ENCODE results near the gene AP4S1. TPM values are rescaled to one million over a fixed set of nuclear protein-coding genes. Genes with fewer than 3 reads are reported as not detected.

AP4S1 gene
- total and polyA plus RNA-seq, 2 donors = 9.9 to 13.0 TPM

DNA sequence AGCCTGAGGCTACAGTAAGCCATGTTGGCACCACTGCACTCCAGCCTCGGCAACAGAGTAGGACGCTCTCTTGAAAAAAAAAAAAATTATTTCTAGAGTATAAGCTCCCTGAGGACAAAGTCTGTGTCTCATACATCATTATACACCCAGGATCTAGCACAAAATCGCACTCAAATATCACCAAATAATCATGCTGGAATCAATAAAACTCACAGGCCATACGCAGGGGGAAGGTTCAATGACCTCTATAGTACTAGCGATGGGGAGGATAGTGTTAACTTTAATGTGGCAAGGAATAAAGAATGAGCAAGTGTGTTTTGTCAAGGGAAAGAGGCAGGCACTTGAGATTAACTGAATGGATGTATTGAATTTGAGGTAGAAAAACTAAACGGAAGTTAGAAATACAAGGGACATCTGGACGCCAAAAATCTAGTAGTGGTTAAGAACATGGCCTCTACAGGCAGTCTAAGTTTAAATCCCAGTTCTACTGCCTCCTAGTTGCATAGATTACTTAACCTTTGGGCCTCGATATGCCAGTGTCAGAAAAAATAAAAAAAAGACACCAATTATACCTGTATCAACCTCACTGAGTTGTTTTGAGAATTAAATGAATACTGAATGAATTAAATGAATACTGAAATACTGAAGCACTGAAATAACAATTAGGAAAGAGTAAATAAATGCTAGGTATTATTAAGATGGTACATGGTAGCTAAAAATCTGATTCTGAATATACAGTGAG is 4.4 kb upstream of the AP4S1 start:
- no peak for DNase-seq (ENCODE audit: low read depth in 6 of 9, low spot score in 9 of 9)
- no peaks in the 10 kb centered on the region for H3K9me3 ChIP-seq (ENCODE audit: control insufficient read depth in 2 of 2, insufficient read depth in 1 of 2, low read length in 1 of 2)
- no peak overlapping the region for H3K27ac ChIP-seq (ENCODE audit: low read depth in 1 of 2, low read length in 1 of 2)
- H3K4me3 ChIP-seq (ENCODE audit: low read length in 2 of 2) = no peak overlapping the region
- H3K4me1 ChIP-seq (ENCODE audit: control insufficient read depth in 2 of 2, insufficient read depth in 2 of 2, low read length in 2 of 2) = peaks cover 0 to 4% of the 10 kb centered on the region in 2 donors
- no peaks in the 10 kb centered on the region for H3K27me3 ChIP-seq (ENCODE audit: control insufficient read depth in 2 of 2, insufficient read depth in 1 of 2, low read length in 1 of 2)
- H3K36me3 ChIP-seq (ENCODE audit: control insufficient read depth in 2 of 2, insufficient read depth in 2 of 2, low read length in 1 of 2) = peaks cover 3 to 4% of the 10 kb centered on the region in 2 donors
- WGBS = 99% methylated on average over 8 of the region's 8 CpGs

DNA sequence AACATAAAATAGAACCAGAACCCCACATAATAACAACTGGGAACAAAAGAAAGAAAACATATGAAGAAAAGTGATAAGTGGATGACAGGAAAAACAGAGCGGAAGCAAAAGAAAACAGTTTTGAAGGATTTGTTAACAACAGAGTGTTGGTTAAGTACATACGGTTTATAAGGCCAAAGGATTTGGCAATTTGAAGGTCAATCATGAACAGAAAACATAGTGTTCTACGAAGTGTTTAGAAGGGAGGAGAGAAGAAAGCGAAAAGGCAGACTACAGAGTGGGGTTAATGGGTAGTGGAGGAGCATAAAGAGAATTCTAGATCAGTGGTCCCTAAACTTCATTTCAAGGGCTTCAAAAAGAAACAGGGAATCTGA is 3.9 kb upstream of the AP4S1 start:
- no peak overlapping the region for H3K27ac ChIP-seq (ENCODE audit: low read depth in 1 of 2, low read length in 1 of 2)
- H3K27me3 ChIP-seq (ENCODE audit: control insufficient read depth in 2 of 2, insufficient read depth in 1 of 2, low read length in 1 of 2) = no peaks in the 10 kb centered on the region
- H3K36me3 ChIP-seq (ENCODE audit: control insufficient read depth in 2 of 2, insufficient read depth in 2 of 2, low read length in 1 of 2) = peaks cover 3 to 4% of the 10 kb centered on the region in 2 donors
- no peak overlapping the region for H3K4me3 ChIP-seq (ENCODE audit: low read length in 2 of 2)
- peaks cover 0 to 4% of the 10 kb centered on the region in 2 donors for H3K4me1 ChIP-seq (ENCODE audit: control insufficient read depth in 2 of 2, insufficient read depth in 2 of 2, low read length in 2 of 2)
- WGBS = over 99% methylated on average over 4 of the region's 4 CpGs
- H3K9me3 ChIP-seq (ENCODE audit: control insufficient read depth in 2 of 2, insufficient read depth in 1 of 2, low read length in 1 of 2) = no peaks in the 10 kb centered on the region
- DNase-seq (ENCODE audit: low read depth in 6 of 9, low spot score in 9 of 9) = no peak

- Histone ChIP-seq H3K27me3 (ENCODE audit: control insufficient read depth in 2 of 2, insufficient read depth in 1 of 2, low read length in 1 of 2) (no peaks in the 10 kb centered on the region), H3K9me3 (ENCODE audit: control insufficient read depth in 2 of 2, insufficient read depth in 1 of 2, low read length in 1 of 2) (no peaks in the 10 kb centered on the region), H3K27ac (ENCODE audit: low read depth in 1 of 2, low read length in 1 of 2) (no peak overlapping the region), H3K4me3 (ENCODE audit: low read length in 2 of 2) (no peak overlapping the region), H3K4me1 (ENCODE audit: control insufficient read depth in 2 of 2, insufficient read depth in 2 of 2, low read length in 2 of 2) (peaks cover 0 to 4% of the 10 kb centered on the region in 2 donors), H3K36me3 (ENCODE audit: control insufficient read depth in 2 of 2, insufficient read depth in 2 of 2, low read length in 1 of 2) (peaks cover 3 to 4% of the 10 kb centered on the region in 2 donors)
- no peak for DNase-seq (ENCODE audit: low read depth in 6 of 9, low spot score in 9 of 9)
- 99% methylated on average over 2 of the region's 2 CpGs for WGBS
These were observed 3.1 kb upstream of the AP4S1 start for GRCh38 chr14:31022386-31022785.

GRCh38 chr14:31024010-31024480 is 1.4 kb upstream of the AP4S1 start:
- Histone ChIP-seq H3K4me1 (ENCODE audit: control insufficient read depth in 2 of 2, insufficient read depth in 2 of 2, low read length in 2 of 2) (peaks cover 0 to 4% of the 10 kb centered on the region in 2 donors), H3K9me3 (ENCODE audit: control insufficient read depth in 2 of 2, insufficient read depth in 1 of 2, low read length in 1 of 2) (no peaks in the 10 kb centered on the region), H3K36me3 (ENCODE audit: control insufficient read depth in 2 of 2, insufficient read depth in 2 of 2, low read length in 1 of 2) (no peaks in the 10 kb centered on the region), H3K27me3 (ENCODE audit: control insufficient read depth in 2 of 2, insufficient read depth in 1 of 2, low read length in 1 of 2) (no peaks in the 10 kb centered on the region), H3K27ac (ENCODE audit: low read depth in 1 of 2, low read length in 1 of 2) (no peak overlapping the region), H3K4me3 (ENCODE audit: low read length in 2 of 2) (no peak overlapping the region)
- DNase-seq (ENCODE audit: low read depth in 6 of 9, low spot score in 9 of 9) = peak in 1 of 9 donors; percentile 9

- Histone ChIP-seq H3K9me3 (ENCODE audit: control insufficient read depth in 2 of 2, insufficient read depth in 1 of 2, low read length in 1 of 2) (no peaks in the 10 kb centered on the region), H3K27me3 (ENCODE audit: control insufficient read depth in 2 of 2, insufficient read depth in 1 of 2, low read length in 1 of 2) (no peaks in the 10 kb centered on the region), H3K4me1 (ENCODE audit: control insufficient read depth in 2 of 2, insufficient read depth in 2 of 2, low read length in 2 of 2) (peaks cover 0 to 4% of the 10 kb centered on the region in 2 donors), H3K36me3 (ENCODE audit: control insufficient read depth in 2 of 2, insufficient read depth in 2 of 2, low read length in 1 of 2) (no peaks in the 10 kb centered on the region), H3K4me3 (ENCODE audit: low read length in 2 of 2) (peak overlapping the region; percentile 68 to 98), H3K27ac (ENCODE audit: low read depth in 1 of 2, low read length in 1 of 2) (peak overlapping the region; percentile 83 to 84)
- WGBS = 17% methylated on average over 11 of the region's 11 CpGs
- peak in 1 of 9 donors; percentile 9 for DNase-seq (ENCODE audit: low read depth in 6 of 9, low spot score in 9 of 9)
These were observed 677 bp upstream of the AP4S1 start for GRCh38 chr14:31024577-31025366.

DNA sequence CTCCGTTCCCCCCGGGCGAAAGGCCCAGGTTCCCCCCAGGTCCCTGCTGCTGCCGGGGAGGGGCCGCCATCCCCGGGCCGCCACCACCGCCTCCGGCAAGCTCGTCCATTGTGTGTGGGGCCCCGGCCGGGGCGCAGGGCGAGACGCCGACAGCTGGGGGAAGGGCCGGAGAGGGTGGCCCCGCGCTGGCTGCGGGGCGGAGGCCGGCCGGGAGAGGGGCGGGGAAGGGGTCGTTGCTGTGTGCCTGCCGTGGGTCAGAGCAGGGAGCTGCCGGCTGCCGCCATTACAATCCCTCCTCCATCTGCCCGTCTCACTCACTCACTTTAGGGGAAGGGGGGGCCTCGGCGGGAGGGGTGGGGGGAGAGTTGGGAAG is 614 bp downstream of the AP4S1 start, which contains the start of gene STRN3:
TSS of gene STRN3 (minus strand) at position 303 of the 373 bp plus-strand sequence. CDS start at position 109, 194 bp downstream.
- WGBS = under 1% methylated on average over 31 of the region's 31 CpGs
- no peak for DNase-seq (ENCODE audit: low read depth in 6 of 9, low spot score in 9 of 9)
- Histone ChIP-seq H3K36me3 (ENCODE audit: control insufficient read depth in 2 of 2, insufficient read depth in 2 of 2, low read length in 1 of 2) (no peaks in the 10 kb centered on the region), H3K4me3 (ENCODE audit: low read length in 2 of 2) (peak within 1 kb of the TSS; percentile 68 to 98), H3K27me3 (ENCODE audit: control insufficient read depth in 2 of 2, insufficient read depth in 1 of 2, low read length in 1 of 2) (no peaks in the 10 kb centered on the region), H3K27ac (ENCODE audit: low read depth in 1 of 2, low read length in 1 of 2) (peak within 1 kb of the TSS; percentile 83 to 84), H3K9me3 (ENCODE audit: control insufficient read depth in 2 of 2, insufficient read depth in 1 of 2, low read length in 1 of 2) (no peaks in the 10 kb centered on the region), H3K4me1 (ENCODE audit: control insufficient read depth in 2 of 2, insufficient read depth in 2 of 2, low read length in 2 of 2) (peaks cover 0 to 4% of the 10 kb centered on the region in 2 donors)

DNA sequence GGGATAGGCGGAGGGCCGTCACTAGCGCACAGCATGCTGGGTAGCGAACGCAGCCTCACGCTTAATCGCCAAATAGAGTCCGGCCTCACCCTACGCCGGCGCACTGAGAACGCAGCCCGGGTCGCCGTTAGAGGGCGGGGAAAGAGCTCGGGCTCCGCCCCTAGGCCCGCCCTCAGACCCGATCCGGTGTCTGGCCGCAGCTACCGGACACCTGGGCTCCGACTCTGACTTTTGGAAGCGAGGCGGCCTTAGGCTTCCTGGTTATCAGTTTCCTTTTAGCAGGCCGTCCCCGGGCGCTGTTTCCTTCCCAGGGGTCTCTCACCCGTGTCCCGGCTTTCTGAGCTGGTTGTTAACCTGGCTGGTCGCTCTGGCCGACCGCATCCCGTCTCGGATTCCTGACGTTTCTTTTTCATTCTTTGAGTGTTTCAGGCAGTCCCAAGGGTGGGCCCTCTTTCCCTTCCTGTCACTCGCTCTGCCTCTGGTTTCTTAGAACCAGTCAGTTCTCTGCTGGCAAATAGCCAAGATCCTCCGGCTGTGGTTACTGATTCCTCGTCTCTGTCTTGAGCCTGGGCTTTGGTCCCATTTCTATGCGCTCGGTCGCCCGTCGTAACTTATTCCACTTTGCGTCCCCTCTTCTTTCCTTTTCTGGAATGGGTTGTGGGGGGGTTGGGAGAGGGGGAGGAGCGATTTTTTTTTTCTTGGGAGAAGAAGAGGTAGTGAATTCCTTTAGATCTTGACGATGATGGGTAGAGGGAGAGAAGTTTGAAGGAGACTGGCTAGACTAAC is 1.2 kb downstream of the AP4S1 start:
- Histone ChIP-seq H3K27ac (ENCODE audit: low read depth in 1 of 2, low read length in 1 of 2) (peak overlapping the region; percentile 55 to 83), H3K4me3 (ENCODE audit: low read length in 2 of 2) (peak overlapping the region; percentile 68 to 98), H3K27me3 (ENCODE audit: control insufficient read depth in 2 of 2, insufficient read depth in 1 of 2, low read length in 1 of 2) (no peaks in the 10 kb centered on the region), H3K4me1 (ENCODE audit: control insufficient read depth in 2 of 2, insufficient read depth in 2 of 2, low read length in 2 of 2) (peaks cover 0 to 4% of the 10 kb centered on the region in 2 donors), H3K36me3 (ENCODE audit: control insufficient read depth in 2 of 2, insufficient read depth in 2 of 2, low read length in 1 of 2) (no peaks in the 10 kb centered on the region), H3K9me3 (ENCODE audit: control insufficient read depth in 2 of 2, insufficient read depth in 1 of 2, low read length in 1 of 2) (no peaks in the 10 kb centered on the region)
- WGBS = under 1% methylated on average over 48 of the region's 48 CpGs
- DNase-seq (ENCODE audit: low read depth in 6 of 9, low spot score in 9 of 9) = peak; percentile 64 to 92 (median 84)

GRCh38 chr14:31027847-31028246 is 2.4 kb downstream of the AP4S1 start:
- Histone ChIP-seq H3K36me3 (ENCODE audit: control insufficient read depth in 2 of 2, insufficient read depth in 2 of 2, low read length in 1 of 2) (no peaks in the 10 kb centered on the region), H3K27me3 (ENCODE audit: control insufficient read depth in 2 of 2, insufficient read depth in 1 of 2, low read length in 1 of 2) (no peaks in the 10 kb centered on the region), H3K27ac (ENCODE audit: low read depth in 1 of 2, low read length in 1 of 2) (no peak overlapping the region), H3K4me1 (ENCODE audit: control insufficient read depth in 2 of 2, insufficient read depth in 2 of 2, low read length in 2 of 2) (peaks cover 0 to 4% of the 10 kb centered on the region in 2 donors), H3K9me3 (ENCODE audit: control insufficient read depth in 2 of 2, insufficient read depth in 1 of 2, low read length in 1 of 2) (no peaks in the 10 kb centered on the region), H3K4me3 (ENCODE audit: low read length in 2 of 2) (no peak overlapping the region)
- DNase-seq (ENCODE audit: low read depth in 6 of 9, low spot score in 9 of 9) = no peak
- WGBS = 99% methylated on average over 1 of the region's 1 CpG

Data from thymus (tissue), 11 donors.